Activated naive CD4-positive, alpha-beta T cell treated with anti-CD3 and anti-CD28 coated beads, Interleukin-2, amount 50 U/mL, for 24 hours (primary cell): ENCODE results near the gene FITM2.

ENCODE experiments used
- H3K27ac Mint-ChIP-seq: one replicate; pipeline ENCODE4 v1.8.0; 2021; ENCODE audit warnings: mild to moderate bottlenecking, mixed read lengths
- H3K27me3 Mint-ChIP-seq: one replicate; pipeline ENCODE4 v1.8.0; 2021; ENCODE audit warnings: mixed read lengths
- H3K36me3 Mint-ChIP-seq: one replicate; pipeline ENCODE4 v1.8.0; 2021; ENCODE audit warnings: mixed read lengths
- H3K4me1 Mint-ChIP-seq: one replicate; pipeline ENCODE4 v1.8.0; 2021; ENCODE audit warnings: mixed read lengths
- H3K4me3 Mint-ChIP-seq: one replicate; pipeline ENCODE4 v1.8.0; 2021; ENCODE audit warnings: mild to moderate bottlenecking, mixed read lengths
- H3K9me3 Mint-ChIP-seq: one replicate; pipeline ENCODE4 v1.8.0; 2021; ENCODE audit warnings: mixed read lengths

The FITM2 gene

DNA sequence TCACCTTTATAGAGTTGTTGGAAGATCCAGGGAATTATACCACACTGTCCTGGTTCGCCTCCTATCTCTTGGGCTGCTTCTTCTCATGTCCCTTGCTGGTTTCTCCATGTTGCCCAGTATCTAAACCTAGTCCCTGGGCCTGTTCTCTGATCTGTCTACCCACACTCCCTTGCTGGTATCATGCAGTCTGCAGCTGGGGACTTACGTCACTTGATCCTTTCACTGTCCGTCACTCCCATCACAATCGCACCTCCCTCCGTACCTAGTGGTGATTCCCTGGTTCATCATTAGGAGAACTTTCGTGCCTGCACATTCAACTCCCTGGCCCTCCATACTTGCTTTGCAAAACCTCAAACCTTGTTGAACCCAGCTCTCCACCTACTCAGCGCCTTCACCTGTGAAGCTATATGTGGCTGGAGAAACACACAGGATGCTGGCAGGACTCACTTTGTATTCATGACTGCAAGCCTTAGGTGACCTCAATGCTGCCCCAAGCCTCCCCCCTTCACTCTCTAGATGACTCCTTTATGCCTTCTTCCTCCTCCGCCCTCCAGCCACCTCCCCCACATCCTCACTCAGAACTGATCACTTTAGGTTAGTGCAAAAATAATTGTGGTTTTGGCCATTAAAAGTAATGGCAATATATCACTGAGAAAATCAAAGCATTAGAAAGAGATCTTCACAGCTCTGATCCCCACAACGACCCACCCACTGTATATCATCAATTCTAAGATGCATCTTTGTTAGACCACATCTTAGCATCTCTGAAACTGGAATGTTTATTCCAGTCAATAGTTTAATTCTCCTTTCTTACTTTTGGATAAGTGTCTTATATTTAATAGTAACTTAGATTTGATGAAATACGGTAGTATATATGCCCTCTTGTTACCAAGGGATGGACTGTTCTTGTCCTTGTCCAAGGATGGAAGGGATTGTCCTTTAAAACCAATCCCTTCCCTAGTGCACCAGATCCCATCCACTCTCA lies 37.5 kb downstream of the FITM2 start:
- H3K27ac Mint-ChIP-seq = no peak overlapping the region
- H3K9me3 Mint-ChIP-seq = no peaks in the 10 kb centered on the region
- H3K4me3 Mint-ChIP-seq = no peak overlapping the region
- peaks cover 9% of the 10 kb centered on the region for H3K36me3 Mint-ChIP-seq
- H3K27me3 Mint-ChIP-seq = no peaks in the 10 kb centered on the region
- no peaks in the 10 kb centered on the region for H3K4me1 Mint-ChIP-seq

DNA sequence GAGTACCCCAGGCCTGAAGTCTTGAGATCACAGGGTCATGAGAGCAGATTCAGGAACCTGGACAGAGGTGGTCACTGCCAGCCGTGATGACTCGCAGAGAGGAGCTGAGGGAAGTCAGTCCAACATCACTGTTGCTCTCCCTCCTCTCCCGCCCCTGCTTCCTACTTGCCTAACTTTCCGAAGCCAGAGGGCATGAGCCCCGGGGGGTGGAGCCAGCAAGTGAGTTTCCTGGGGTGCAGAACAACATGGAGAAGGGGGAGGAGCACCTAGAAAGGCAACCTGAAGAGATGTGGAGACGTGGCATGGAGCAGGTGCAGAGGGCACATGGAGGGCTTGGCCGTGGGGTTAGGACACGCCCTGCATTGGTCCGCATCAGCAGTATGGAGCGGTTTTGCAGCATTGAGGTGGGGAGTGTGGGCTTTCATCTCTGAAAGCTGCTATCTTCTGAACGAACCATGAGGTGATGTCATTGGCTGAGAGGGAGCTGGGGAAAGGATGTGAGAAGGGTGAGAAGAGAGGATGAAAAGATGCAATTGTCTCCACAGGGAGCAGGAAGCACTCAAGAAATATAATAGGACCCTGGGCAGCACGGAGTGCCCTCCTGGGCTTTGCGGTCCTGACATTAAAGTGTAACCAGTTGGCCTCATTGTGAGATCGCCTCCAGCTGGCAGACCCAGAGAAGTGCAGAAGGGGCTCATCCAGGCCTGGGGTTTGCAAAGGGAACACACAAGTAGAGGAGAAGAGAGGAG lies 38.9 kb downstream of the FITM2 start:
- Mint-ChIP-seq H3K4me3 (no peak overlapping the region), H3K36me3 (peaks cover 9% of the 10 kb centered on the region), H3K4me1 (no peaks in the 10 kb centered on the region), H3K27me3 (no peaks in the 10 kb centered on the region), H3K27ac (no peak overlapping the region), H3K9me3 (no peaks in the 10 kb centered on the region)

GRCh38 chr20:44268802-44269201 lies 42.2 kb downstream of the FITM2 start:
- Mint-ChIP-seq H3K4me3 (no peak overlapping the region), H3K27me3 (no peaks in the 10 kb centered on the region), H3K9me3 (no peaks in the 10 kb centered on the region), H3K27ac (no peak overlapping the region), H3K4me1 (no peaks in the 10 kb centered on the region), H3K36me3 (peaks cover 9% of the 10 kb centered on the region)

- Mint-ChIP-seq H3K9me3 (no peaks in the 10 kb centered on the region), H3K36me3 (peaks cover 5% of the 10 kb centered on the region), H3K27me3 (no peaks in the 10 kb centered on the region), H3K27ac (no peak overlapping the region), H3K4me1 (no peaks in the 10 kb centered on the region), H3K4me3 (no peak overlapping the region)
These were observed 46.7 kb downstream of the FITM2 start for GRCh38 chr20:44264287-44264686.

DNA sequence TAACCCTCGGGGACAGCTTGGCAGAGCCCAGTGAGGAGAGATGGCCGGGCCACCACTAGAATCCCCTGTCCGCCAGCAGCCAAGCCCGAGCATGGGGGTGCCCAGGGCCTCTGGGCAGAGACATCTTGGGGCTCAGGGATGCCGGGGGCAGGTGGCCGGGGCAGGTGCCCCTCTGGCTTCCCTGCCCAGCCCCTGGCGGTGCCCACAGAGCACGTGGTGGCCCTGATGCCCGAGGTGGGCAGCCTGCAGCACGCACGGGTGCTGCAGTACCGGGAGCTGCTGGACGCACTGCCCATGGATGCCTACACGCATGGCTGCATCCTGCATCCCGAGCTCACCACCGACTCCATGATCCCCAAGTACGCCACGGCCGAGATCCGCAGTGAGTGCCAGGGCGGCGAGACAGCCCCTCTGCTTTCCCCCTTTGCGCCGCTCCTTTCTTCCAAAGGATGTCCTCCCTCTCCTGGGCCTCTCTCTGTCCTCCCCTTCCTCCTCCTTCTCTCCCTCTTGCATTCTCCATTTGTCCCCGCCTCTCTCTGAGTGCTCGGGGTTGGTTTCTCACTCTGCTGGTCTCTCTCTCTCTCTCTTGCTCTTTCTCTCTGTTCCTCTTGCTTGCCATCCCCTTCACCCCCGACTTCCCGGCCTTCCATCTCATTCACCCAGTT lies 52.6 kb downstream of the FITM2 start:
- H3K36me3 Mint-ChIP-seq = peaks cover 3% of the 10 kb centered on the region
- H3K4me1 Mint-ChIP-seq = no peaks in the 10 kb centered on the region
- H3K4me3 Mint-ChIP-seq = no peak overlapping the region
- H3K27me3 Mint-ChIP-seq = no peaks in the 10 kb centered on the region
- no peak overlapping the region for H3K27ac Mint-ChIP-seq
- no peaks in the 10 kb centered on the region for H3K9me3 Mint-ChIP-seq

GRCh38 chr20:44256961-44257360 lies 54.0 kb downstream of the FITM2 start:
- no peak overlapping the region for H3K27ac Mint-ChIP-seq
- no peak overlapping the region for H3K4me3 Mint-ChIP-seq
- H3K27me3 Mint-ChIP-seq = no peaks in the 10 kb centered on the region
- H3K4me1 Mint-ChIP-seq = no peaks in the 10 kb centered on the region
- peaks cover 7% of the 10 kb centered on the region for H3K36me3 Mint-ChIP-seq
- H3K9me3 Mint-ChIP-seq = no peaks in the 10 kb centered on the region

DNA sequence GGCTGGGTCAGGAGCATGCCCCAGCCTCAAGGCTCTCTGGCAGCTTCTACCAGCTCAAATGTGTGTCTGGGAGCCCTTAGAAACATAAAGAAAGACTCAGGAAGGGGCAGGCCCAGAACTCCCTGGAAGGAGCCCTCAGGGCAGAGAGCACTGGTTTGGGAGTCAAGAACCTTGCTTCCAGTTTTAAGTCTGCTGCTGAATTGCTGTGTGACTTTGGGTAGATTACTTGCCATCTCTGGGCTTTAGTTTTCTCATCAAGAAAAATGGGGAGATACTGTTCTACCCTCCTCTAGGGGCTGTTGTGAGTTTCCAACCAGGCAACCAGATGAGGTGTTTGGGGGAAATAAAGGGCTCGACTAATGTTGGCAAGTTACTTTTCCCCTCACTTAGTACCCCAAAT lies 55.1 kb downstream of the FITM2 start:
- H3K36me3 Mint-ChIP-seq = peaks cover 7% of the 10 kb centered on the region
- no peak overlapping the region for H3K27ac Mint-ChIP-seq
- H3K9me3 Mint-ChIP-seq = no peaks in the 10 kb centered on the region
- H3K27me3 Mint-ChIP-seq = peaks cover under 1% of the 10 kb centered on the region
- H3K4me3 Mint-ChIP-seq = no peak overlapping the region
- no peaks in the 10 kb centered on the region for H3K4me1 Mint-ChIP-seq

DNA sequence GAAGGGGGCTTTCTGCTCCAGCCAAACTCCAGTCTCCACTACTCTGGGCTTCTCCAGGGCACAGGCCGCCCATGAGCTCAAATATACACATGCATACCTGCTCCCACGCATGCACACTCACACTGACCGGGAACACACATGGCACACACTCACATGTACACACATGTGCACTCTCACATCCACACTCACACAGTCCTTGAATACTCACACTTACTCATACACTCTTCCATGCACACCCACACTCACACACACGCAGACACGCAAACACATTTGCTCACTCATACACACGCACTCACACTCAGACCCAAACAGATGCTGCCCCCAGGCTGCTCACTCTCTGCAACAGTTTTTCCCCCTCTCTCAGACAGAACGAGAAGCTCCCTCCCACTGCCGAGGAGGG lies 56.9 kb downstream of the FITM2 start:
- H3K36me3 Mint-ChIP-seq = peaks cover 10% of the 10 kb centered on the region
- peaks cover 4% of the 10 kb centered on the region for H3K27me3 Mint-ChIP-seq
- H3K4me3 Mint-ChIP-seq = no peak overlapping the region
- no peaks in the 10 kb centered on the region for H3K9me3 Mint-ChIP-seq
- H3K27ac Mint-ChIP-seq = no peak overlapping the region
- no peaks in the 10 kb centered on the region for H3K4me1 Mint-ChIP-seq

DNA sequence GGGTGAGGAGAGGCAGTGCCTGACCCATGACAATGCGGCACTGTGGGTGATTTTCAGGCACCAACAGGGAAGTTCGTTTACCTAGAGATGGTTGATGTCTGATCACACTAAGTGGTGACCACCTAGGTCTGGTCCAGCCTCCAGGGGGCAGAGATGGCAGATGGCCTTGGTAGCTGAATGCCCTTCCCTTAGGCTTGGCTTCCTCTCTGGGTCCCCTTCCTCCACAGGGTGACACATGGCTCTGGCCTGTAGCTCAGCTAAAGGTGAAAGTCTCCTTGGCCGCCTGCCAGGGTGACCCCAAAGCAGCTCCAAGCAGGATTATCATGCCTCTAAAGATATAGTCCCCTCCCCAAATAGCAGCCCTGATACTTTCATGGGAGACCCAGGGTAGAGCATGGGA lies 57.5 kb downstream of the FITM2 start:
- Mint-ChIP-seq H3K27me3 (peaks cover 7% of the 10 kb centered on the region), H3K4me1 (no peaks in the 10 kb centered on the region), H3K36me3 (peaks cover 10% of the 10 kb centered on the region), H3K4me3 (no peak overlapping the region), H3K9me3 (no peaks in the 10 kb centered on the region), H3K27ac (no peak overlapping the region)
